HepG2 (cell line): ENCODE measurements around the gene SYNGR1. TPM values are rescaled to one million over a fixed set of nuclear protein-coding genes. Genes with fewer than 3 reads are reported as not detected.
A peak's percentile ranks its signal among the peaks of the same experiment; 100 is the strongest.

ENCODE experiments used
- ATAC-seq: fragments of 200-7000 bp; cut with Tn5 transposase; 3 replicates; pipeline ENCODE4 v1.9.1; 2020; ENCODE audit warnings: mild to moderate bottlenecking, moderate library complexity
- BruUV-seq: library from RNA; stranded (reverse); fragments of 400-500 nt; replicated peaks from 2 replicates; lab custom pipeline; 2021; lab: Mats Ljungman, UMichigan
- CTCF ChIA-PET: fragments of 300-600 bp; formaldehyde crosslinking; extraction: SDS; loops from one replicate; lab custom pipeline; 2021; ENCODE audit warnings: low total read pairs, inconsistent platforms, low intra/inter-chr PET ratio; lab: Yijun Ruan, JAX
- POLR2A ChIA-PET: fragments of 350-600 bp; sonication (Branson Sonifier 250); formaldehyde crosslinking; loops from one replicate; lab custom pipeline; 2020; ENCODE audit warnings: antibody characterized with exemption, inconsistent platforms; lab: Yijun Ruan, JAX
- DNase-seq: peaks from one replicate; pipeline ENCODE4 v3.0.0-alpha.2; 2015; ENCODE audit warnings: low spot score
- FAIRE-seq: peaks from 3 replicates; lab custom pipeline; 2011; peaks lifted over from hg19 to GRCh38; lab: Jason Lieb, UNC
- H2AFZ ChIP-seq: one replicate; pipeline ENCODE4 v1.6.1; 2011; ENCODE audit warnings: low read length, inconsistent platforms
- H3K27ac ChIP-seq: fragments of 300-600 bp; 3 replicates; pipeline ENCODE4 v1.8.0; 2011; ENCODE audit warnings: mixed run types, mild to moderate bottlenecking, mixed read lengths, low read length, inconsistent platforms; ENCODE audit not compliant: insufficient read depth; ENCODE audit errors: extremely low read length
- H3K27me3 ChIP-seq, 2 experiments: fragments of 200-600 bp in 1 of 2; 2 replicates in 1 of 2; 3 replicates in 1 of 2; pipeline versions ENCODE4 v1.6.0 to v1.8.0; 2011; ENCODE audit warnings: low read length in 2 of 2, mild to moderate bottlenecking in 2 of 2, moderate library complexity in 2 of 2, inconsistent platforms in 1 of 2; ENCODE audit not compliant: insufficient read depth in 2 of 2, control insufficient read depth in 1 of 2
- H3K36me3 ChIP-seq, 2 experiments: fragments of 200-600 bp in 1 of 2; replicated peaks in 1 of 2; 2 replicates in 1 of 2; 3 replicates in 1 of 2; pipeline versions ENCODE4 v1.5.1 to v1.8.0; 2011; ENCODE audit warnings: low read length in 2 of 2, inconsistent platforms in 1 of 2; ENCODE audit not compliant: insufficient read depth in 2 of 2, control insufficient read depth in 1 of 2
- H3K4me1 ChIP-seq: 2 replicates; pipeline ENCODE4 v1.5.1; 2012; ENCODE audit warnings: low read length, inconsistent platforms; ENCODE audit not compliant: insufficient read depth
- H3K4me2 ChIP-seq: 2 replicates; pipeline ENCODE4 v1.6.0; 2011; ENCODE audit warnings: low read depth, low read length, inconsistent platforms
- H3K4me3 ChIP-seq, 3 experiments: fragments of 200-600 bp in 1 of 3; sonication (generic), shearing (Covaris generic) in 1 of 3; replicated peaks in 1 of 3; 2 replicates each; pipeline ENCODE4 v1.5.1; 2011 to 2016; ENCODE audit warnings: low read length in 3 of 3, inconsistent platforms in 2 of 3, low read depth in 2 of 3, mild to moderate bottlenecking in 2 of 3, control low read depth in 1 of 3, mixed read lengths in 1 of 3; ENCODE audit not compliant: insufficient read depth in 1 of 3
- H3K79me2 ChIP-seq: one replicate; pipeline ENCODE4 v1.6.1; 2011; ENCODE audit warnings: low read length, inconsistent platforms; ENCODE audit not compliant: insufficient read depth
- H3K9ac ChIP-seq: 2 replicates; pipeline ENCODE4 v1.6.0; 2011; ENCODE audit warnings: mild to moderate bottlenecking, low read depth, low read length, inconsistent platforms; ENCODE audit not compliant: insufficient read depth
- H3K9me3 ChIP-seq: 2 replicates; pipeline ENCODE4 v1.5.1; 2012; ENCODE audit warnings: mild to moderate bottlenecking, low read length
- H4K20me1 ChIP-seq: 2 replicates; pipeline ENCODE4 v1.6.0; 2011; ENCODE audit warnings: inconsistent platforms, mild to moderate bottlenecking, low read length, moderate library complexity; ENCODE audit not compliant: insufficient read depth
- SRSF4 ChIP-seq: fragments of 200-400 bp; formaldehyde crosslinking; IDR thresholded peaks from one replicate; pipeline ENCODE4 v1.6.1; 2018; ENCODE audit warnings: mild to moderate bottlenecking, low read depth, low read length, moderate library complexity; ENCODE audit not compliant: poor library complexity, severe bottlenecking
- ZMYM3 ChIP-seq: sonication (generic); formaldehyde crosslinking; IDR thresholded peaks from 2 replicates; pipeline ENCODE4 v1.5.1; 2020; ENCODE audit warnings: mild to moderate bottlenecking, missing genetic modification reagents
- ZNF10 ChIP-seq: sonication (generic); formaldehyde crosslinking; IDR thresholded peaks from 2 replicates; pipeline ENCODE4 v1.4.0; 2020; ENCODE audit warnings: mild to moderate bottlenecking, low read depth, missing genetic modification reagents, borderline replicate concordance
- ZNF234 ChIP-seq: sonication (generic); formaldehyde crosslinking; conservative IDR thresholded peaks from 2 replicates; pipeline ENCODE4 v1.5.1; 2020; ENCODE audit warnings: mild to moderate bottlenecking, missing genetic modification reagents
- ZNF451 ChIP-seq: sonication (generic); formaldehyde crosslinking; IDR thresholded peaks from 2 replicates; pipeline ENCODE4 v1.5.0; 2020; ENCODE audit warnings: mild to moderate bottlenecking, missing genetic modification reagents
- ZNF7 ChIP-seq: IDR thresholded peaks from 2 replicates; pipeline ENCODE4 v1.6.1; 2016; ENCODE audit warnings: missing biosample characterization, missing genetic modification reagents
- ZSCAN21 ChIP-seq: sonication (generic); formaldehyde crosslinking; IDR thresholded peaks from 2 replicates; pipeline ENCODE4 v1.8.0; 2022; ENCODE audit warnings: mild to moderate bottlenecking, missing genetic modification reagents, moderate library complexity, borderline replicate concordance
- whole genome bisulfite sequencing: methylation state at CpG from one replicate; pipeline ENCODE4 v1.1.6; 2017; ENCODE audit warnings: low lambda C conversion rate; 5-methylcytosine and 5-hydroxymethylcytosine counted together
- in situ Hi-C: cut with HindIII; loops from 2 replicates; pipeline ENCODE4 v1.10.0; 2017; ENCODE audit warnings: low pct_unique_long_range_greater_than_20kb; ENCODE audit not compliant: extremely low pct_ligation_motif_present
- intact Hi-C: fragments of 100-400 bp; cut with micrococcal nuclease; formaldehyde crosslinking; loops from one replicate; pipeline ENCODE4 v1.10.0; 2022; ENCODE audit not compliant: unreplicated experiment
- polyA plus RNA-seq, 8 experiments: library from polyadenylated mRNA; depleted of rRNA in 3 of 8; stranded (reverse) in 7 of 8; unstranded in 1 of 8; fragments of >200 nt; fragmentation: Illumina TruSeq in 4 of 8; extraction: Trizol in 4 of 8; gene quantifications; 2 replicates each; pipeline versions ENCODE4 v1.2.1 to v1.2.3, GENCODE V29; 2011 to 2016; ENCODE audit warnings: low read depth in 4 of 8, missing spikeins in 1 of 8, mixed read lengths in 1 of 8; ENCODE audit not compliant: insufficient read depth in 1 of 8
- total RNA-seq, 5 experiments: library from RNA; depleted of rRNA; stranded (reverse); fragments of >200 nt; fragmentation: Illumina TruSeq; extraction: Trizol; gene quantifications; 2 replicates each; pipeline ENCODE4 v1.2.3, GENCODE V29; 2016; ENCODE audit warnings: low read depth in 1 of 5
- TF ChIP-seq, protein P1 (sequence below): sonication (generic); formaldehyde crosslinking; conservative IDR thresholded peaks from 2 replicates; pipeline ENCODE4 v1.8.0; 2022; ENCODE audit warnings: missing genetic modification reagents

Gene SYNGR1
- total and polyA plus RNA-seq, 2 of the 13 experiments (the other 11 are each of a cell fraction or from before 2014, with no cell fraction given): 0.27 to 2.7 TPM

GRCh38 chr22:39367035-39367434 is 17.2 kb downstream of the SYNGR1 start:
- in situ Hi-C loops (no loop called here), intact Hi-C loops (no loop called here)
- Histone ChIP-seq H3K27me3 (peaks cover 0 to 18% of the 10 kb centered on the region in 2 experiments; a peak in 4 of 5 replicates), H3K27ac (no peak overlapping the region), H3K9ac (no peak overlapping the region), H3K4me2 (peak overlapping the region; percentile 57), H3K4me1 (peaks cover 10% of the 10 kb centered on the region), H3K36me3 (no peaks in the 10 kb centered on the region), H4K20me1 (no peaks in the 10 kb centered on the region), H2AFZ (no peak overlapping the region), H3K4me3 (peak overlapping the region in 1 of 3 experiments; percentile 28; a peak in 1 of 6 replicates), H3K79me2 (no peaks in the 10 kb centered on the region), H3K9me3 (peaks cover 5% of the 10 kb centered on the region; the same call in 1 of the 2 replicates)
- ChIA-PET POLR2A (no interaction called here), CTCF (no interaction called here)
- 6% methylated on average over 9 of the region's 9 CpGs for WGBS
- BruUV-seq: no TSS peak
- DNase-seq (no peak), ATAC-seq (peak; percentile 59), FAIRE-seq (no peak)
- TF ChIP-seq ZNF7 (CRISPR knock-in tag) (no peak), ZNF234 (CRISPR knock-in tag) (no peak), SRSF4 (no peak), ZSCAN21 (CRISPR knock-in tag) (no peak), ZMYM3 (CRISPR knock-in tag) (peak; percentile 45), ZNF451 (no peak), ZNF10 (CRISPR knock-in tag) (no peak)
- TF ChIP-seq, protein P1, sequence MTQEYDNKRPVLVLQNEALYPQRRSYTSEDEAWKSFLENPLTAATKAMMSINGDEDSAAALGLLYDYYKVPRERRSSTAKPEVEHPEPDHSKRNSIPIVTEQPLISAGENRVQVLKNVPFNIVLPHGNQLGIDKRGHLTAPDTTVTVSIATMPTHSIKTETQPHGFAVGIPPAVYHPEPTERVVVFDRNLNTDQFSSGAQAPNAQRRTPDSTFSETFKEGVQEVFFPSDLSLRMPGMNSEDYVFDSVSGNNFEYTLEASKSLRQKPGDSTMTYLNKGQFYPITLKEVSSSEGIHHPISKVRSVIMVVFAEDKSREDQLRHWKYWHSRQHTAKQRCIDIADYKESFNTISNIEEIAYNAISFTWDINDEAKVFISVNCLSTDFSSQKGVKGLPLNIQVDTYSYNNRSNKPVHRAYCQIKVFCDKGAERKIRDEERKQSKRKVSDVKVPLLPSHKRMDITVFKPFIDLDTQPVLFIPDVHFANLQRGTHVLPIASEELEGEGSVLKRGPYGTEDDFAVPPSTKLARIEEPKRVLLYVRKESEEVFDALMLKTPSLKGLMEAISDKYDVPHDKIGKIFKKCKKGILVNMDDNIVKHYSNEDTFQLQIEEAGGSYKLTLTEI (CRISPR knock-in tag): no peak
